H9 (cell line): ENCODE data around the gene LPP. TPM values are rescaled to one million over a fixed set of nuclear protein-coding genes. Genes with fewer than 3 reads are reported as not detected.

ENCODE experiments used
- DNase-seq: peaks from one replicate; pipeline ENCODE4 v3.0.0-alpha.2; 2017
- H2AFZ ChIP-seq: one replicate; pipeline ENCODE4 v1.6.1; 2013; ENCODE audit warnings: mild to moderate bottlenecking, low read length, control low read depth, moderate library complexity
- H2AK5ac ChIP-seq: 2 replicates; pipeline ENCODE4 v1.6.1; 2013; ENCODE audit warnings: low read length, control low read depth, mixed read lengths; ENCODE audit not compliant: insufficient read length
- H2BK120ac ChIP-seq: one replicate; pipeline ENCODE4 v1.6.1; 2013; ENCODE audit warnings: low read depth, mild to moderate bottlenecking, low read length, control low read depth, inconsistent platforms; ENCODE audit not compliant: poor library complexity, severe bottlenecking
- H2BK12ac ChIP-seq: 2 replicates; pipeline ENCODE4 v1.6.1; 2013; ENCODE audit warnings: low read length, control low read depth, mixed read lengths, low read depth; ENCODE audit not compliant: insufficient read length
- H2BK15ac ChIP-seq: 2 replicates; pipeline ENCODE4 v1.6.1; 2013; ENCODE audit warnings: low read depth, low read length, control low read depth
- H2BK20ac ChIP-seq: one replicate; pipeline ENCODE4 v1.6.1; 2013; ENCODE audit warnings: low read depth, mild to moderate bottlenecking, low read length, control low read depth, inconsistent platforms; ENCODE audit not compliant: poor library complexity, severe bottlenecking
- H2BK5ac ChIP-seq: 2 replicates; pipeline ENCODE4 v1.6.1; 2013; ENCODE audit warnings: low read length, control low read depth, mixed read lengths; ENCODE audit not compliant: insufficient read length
- H3K14ac ChIP-seq: 2 replicates; pipeline ENCODE4 v1.6.1; 2013; ENCODE audit warnings: low read length, control low read depth; ENCODE audit not compliant: insufficient read depth
- H3K18ac ChIP-seq: 2 replicates; pipeline ENCODE4 v1.6.1; 2013; ENCODE audit warnings: low read depth, mild to moderate bottlenecking, mixed read lengths, low read length, control low read depth; ENCODE audit not compliant: insufficient read length
- H3K23ac ChIP-seq: 2 replicates; pipeline ENCODE4 v1.6.1; 2013; ENCODE audit warnings: low read length, control low read depth, mixed read lengths, low read depth; ENCODE audit not compliant: insufficient read length
- H3K23me2 ChIP-seq: 2 replicates; pipeline ENCODE4 v1.6.1; 2013; ENCODE audit warnings: low read depth, mild to moderate bottlenecking, mixed read lengths, low read length, control low read depth; ENCODE audit not compliant: insufficient read length, poor library complexity, severe bottlenecking
- H3K27ac ChIP-seq: 2 replicates; pipeline ENCODE4 v1.5.1; 2013; ENCODE audit warnings: low read length, control low read depth, mixed read lengths, low read depth; ENCODE audit not compliant: insufficient read length
- H3K27me3 ChIP-seq: 2 replicates; pipeline ENCODE4 v1.6.1; 2013; ENCODE audit warnings: low read length, control low read depth, inconsistent platforms; ENCODE audit not compliant: insufficient read depth
- H3K4ac ChIP-seq: 2 replicates; pipeline ENCODE4 v1.6.1; 2013; ENCODE audit warnings: low read depth, mild to moderate bottlenecking, control low read depth, inconsistent platforms, low read length, moderate library complexity
- H3K4me1 ChIP-seq: 2 replicates; pipeline ENCODE4 v1.6.1; 2013; ENCODE audit warnings: low read length, control low read depth, inconsistent platforms; ENCODE audit not compliant: insufficient read depth
- H3K4me2 ChIP-seq: 2 replicates; pipeline ENCODE4 v1.6.1; 2013; ENCODE audit warnings: low read length, control low read depth, mixed read lengths; ENCODE audit not compliant: insufficient read length, insufficient read depth
- H3K56ac ChIP-seq: 2 replicates; pipeline ENCODE4 v1.6.1; 2013; ENCODE audit warnings: low read depth, mild to moderate bottlenecking, mixed read lengths, low read length, control low read depth; ENCODE audit not compliant: insufficient read length
- H3K79me1 ChIP-seq: 2 replicates; pipeline ENCODE4 v1.6.1; 2013; ENCODE audit warnings: low read depth, mild to moderate bottlenecking, moderate library complexity, low read length, control low read depth, inconsistent platforms; ENCODE audit not compliant: insufficient read depth, poor library complexity, severe bottlenecking
- H3K79me2 ChIP-seq: 2 replicates; pipeline ENCODE4 v1.6.1; 2013; ENCODE audit warnings: low read length, control low read depth, inconsistent platforms; ENCODE audit not compliant: insufficient read depth
- H3K9ac ChIP-seq: 2 replicates; pipeline ENCODE4 v1.6.1; 2013; ENCODE audit warnings: low read length, control low read depth, mixed read lengths; ENCODE audit not compliant: insufficient read length; ENCODE audit errors: extremely low read depth
- H3K9me3 ChIP-seq: one replicate; pipeline ENCODE4 v1.6.1; 2013; ENCODE audit warnings: low read depth, low read length, inconsistent platforms; ENCODE audit not compliant: control insufficient read depth
- H3T11ph ChIP-seq: one replicate; pipeline ENCODE4 v1.6.1; 2013; ENCODE audit warnings: mild to moderate bottlenecking, low read length, control low read depth, inconsistent platforms
- H4K20me1 ChIP-seq: one replicate; pipeline ENCODE4 v1.6.1; 2013; ENCODE audit not compliant: control insufficient read depth, insufficient read length, insufficient read depth
- H4K5ac ChIP-seq: 2 replicates; pipeline ENCODE4 v1.6.1; 2013; ENCODE audit warnings: low read depth, mild to moderate bottlenecking, mixed read lengths, low read length, control low read depth; ENCODE audit not compliant: insufficient read length
- H4K8ac ChIP-seq: replicated peaks from 2 replicates; pipeline ENCODE4 v1.6.1; 2013; ENCODE audit warnings: low read length, control low read depth, mixed read lengths, low read depth; ENCODE audit not compliant: insufficient read length
- H4K91ac ChIP-seq: 2 replicates; pipeline ENCODE4 v1.6.1; 2013; ENCODE audit warnings: low read depth, mild to moderate bottlenecking, moderate library complexity, mixed read lengths, low read length, control low read depth; ENCODE audit not compliant: insufficient read length
- H3K27ac Mint-ChIP-seq, 3 experiments: 2 replicates in 2 of 3; 3 replicates in 1 of 3; pipeline ENCODE4 v1.8.0; 2020 to 2021; ENCODE audit warnings: mixed read lengths in 3 of 3, mild to moderate bottlenecking in 1 of 3, moderate library complexity in 1 of 3
- H3K27me3 Mint-ChIP-seq: 2 replicates; pipeline ENCODE4 v1.8.0; 2021; ENCODE audit warnings: low read depth, mild to moderate bottlenecking, moderate library complexity, mixed read lengths
- H3K36me3 Mint-ChIP-seq, 3 experiments: 2 replicates in 2 of 3; 3 replicates in 1 of 3; pipeline ENCODE4 v1.8.0; 2020 to 2021; ENCODE audit warnings: low read depth in 3 of 3, mixed read lengths in 3 of 3; ENCODE audit not compliant: insufficient read depth in 1 of 3
- H3K4me1 Mint-ChIP-seq, 2 experiments: 2 replicates each; pipeline ENCODE4 v1.8.0; 2020; ENCODE audit warnings: mixed read lengths in 2 of 2
- H3K4me3 Mint-ChIP-seq, 2 experiments: 2 replicates in 1 of 2; 3 replicates in 1 of 2; pipeline ENCODE4 v1.8.0; 2020 to 2021; ENCODE audit warnings: mild to moderate bottlenecking in 2 of 2, mixed read lengths in 2 of 2, moderate library complexity in 1 of 2
- H3K9me3 Mint-ChIP-seq, 2 experiments: 2 replicates in 1 of 2; 3 replicates in 1 of 2; pipeline ENCODE4 v1.8.0; 2020; ENCODE audit warnings: mild to moderate bottlenecking in 2 of 2, mixed read lengths in 2 of 2, moderate library complexity in 1 of 2
- WGBS: extraction: QIAGEN DNeasy Blood & Tissue Kit; methylation state at CpG from one replicate; pipeline ENCODE4 v1.1.7; 2013; ENCODE audit warnings: missing lambda C conversion rate, low lambda C conversion rate, mixed read lengths; ENCODE audit not compliant: insufficient read length; ENCODE audit errors: extremely low coverage; 5-methylcytosine and 5-hydroxymethylcytosine counted together
- total RNA-seq: library from RNA; stranded (reverse); gene quantifications from 2 replicates; pipeline ENCODE4 v1.2.1, GENCODE V29; 2021
- TF ChIP-seq, protein P1 (sequence below): fragments of 200-600 bp; sonication (generic); conservative IDR thresholded peaks from 3 replicates; pipeline ENCODE4 v1.8.0; 2021; ENCODE audit warnings: antibody characterized with exemption, mild to moderate bottlenecking

The LPP gene
- total RNA-seq, 1 experiment from 2014 or later, result 64.6 TPM

DNA sequence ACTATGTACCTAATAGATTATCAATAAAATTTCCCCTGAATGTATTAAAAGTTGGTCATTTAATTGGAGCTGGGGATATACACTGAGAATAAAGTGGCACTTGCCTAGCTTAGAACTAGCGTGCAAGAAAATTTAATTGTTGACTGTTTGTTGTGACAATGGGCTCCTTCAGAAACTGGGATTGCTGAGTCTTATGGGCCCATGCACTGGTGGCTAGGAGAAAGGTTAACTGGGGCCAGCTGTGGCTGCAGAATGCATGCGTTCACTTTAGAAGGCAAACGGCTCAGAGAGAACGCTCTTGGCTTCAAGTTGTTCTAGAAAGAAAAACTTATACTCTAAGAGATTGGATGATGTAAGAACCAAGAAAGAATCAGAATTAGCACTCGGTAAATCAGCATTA is 18.7 kb upstream of the LPP start:
- Histone ChIP-seq H2BK5ac (no peak overlapping the region), H2BK120ac (no peak overlapping the region), H3K23ac (no peak overlapping the region), H4K91ac (no peak overlapping the region), H2BK12ac (no peak overlapping the region), H3K56ac (no peak overlapping the region), H2BK15ac (no peak overlapping the region), H3K23me2 (no peaks in the 10 kb centered on the region), H2AK5ac (no peak overlapping the region), H2BK20ac (no peak overlapping the region), H3K18ac (no peak overlapping the region), H2AFZ (no peak overlapping the region), H3K4me1 (no peaks in the 10 kb centered on the region), H3K14ac (no peak overlapping the region), H3K9ac (no peak overlapping the region), H3K4me2 (no peak overlapping the region), H3K79me2 (no peaks in the 10 kb centered on the region), H3K79me1 (no peaks in the 10 kb centered on the region), H3T11ph (no peak overlapping the region), H3K27me3 (no peaks in the 10 kb centered on the region), H3K4ac (no peak overlapping the region), H3K27ac (no peak overlapping the region), H4K20me1 (no peaks in the 10 kb centered on the region), H4K5ac (no peak overlapping the region), H4K8ac (no peak overlapping the region), H3K9me3 (no peaks in the 10 kb centered on the region)
- H3K27me3 Mint-ChIP-seq, result no peaks in the 10 kb centered on the region; the same call in 1 of the 2 replicates
- no peaks in the 10 kb centered on the region for H3K9me3 Mint-ChIP-seq
- no peaks in the 10 kb centered on the region for H3K36me3 Mint-ChIP-seq
- WGBS, result no CpG with 5 or more reads among the region's 5 CpGs
- no peak for DNase-seq
- TF ChIP-seq, protein P1, sequence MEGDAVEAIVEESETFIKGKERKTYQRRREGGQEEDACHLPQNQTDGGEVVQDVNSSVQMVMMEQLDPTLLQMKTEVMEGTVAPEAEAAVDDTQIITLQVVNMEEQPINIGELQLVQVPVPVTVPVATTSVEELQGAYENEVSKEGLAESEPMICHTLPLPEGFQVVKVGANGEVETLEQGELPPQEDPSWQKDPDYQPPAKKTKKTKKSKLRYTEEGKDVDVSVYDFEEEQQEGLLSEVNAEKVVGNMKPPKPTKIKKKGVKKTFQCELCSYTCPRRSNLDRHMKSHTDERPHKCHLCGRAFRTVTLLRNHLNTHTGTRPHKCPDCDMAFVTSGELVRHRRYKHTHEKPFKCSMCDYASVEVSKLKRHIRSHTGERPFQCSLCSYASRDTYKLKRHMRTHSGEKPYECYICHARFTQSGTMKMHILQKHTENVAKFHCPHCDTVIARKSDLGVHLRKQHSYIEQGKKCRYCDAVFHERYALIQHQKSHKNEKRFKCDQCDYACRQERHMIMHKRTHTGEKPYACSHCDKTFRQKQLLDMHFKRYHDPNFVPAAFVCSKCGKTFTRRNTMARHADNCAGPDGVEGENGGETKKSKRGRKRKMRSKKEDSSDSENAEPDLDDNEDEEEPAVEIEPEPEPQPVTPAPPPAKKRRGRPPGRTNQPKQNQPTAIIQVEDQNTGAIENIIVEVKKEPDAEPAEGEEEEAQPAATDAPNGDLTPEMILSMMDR, result no peak
- H3K27ac Mint-ChIP-seq, result no peak overlapping the region
- peaks cover 17 to 24% of the 10 kb centered on the region in 2 experiments for H3K4me1 Mint-ChIP-seq
- no peak overlapping the region for H3K4me3 Mint-ChIP-seq
